ENCODE results near the gene COX18.

Gene COX18

GRCh38 chr4:73098713-73099112, 29.2 kb upstream of the COX18 start:
- no peak overlapping the region for H3K27ac Mint-ChIP-seq
- H3K4me3 Mint-ChIP-seq, result no peak overlapping the region
- H3K9me3 Mint-ChIP-seq, result no peaks in the 10 kb centered on the region
- H3K27me3 Mint-ChIP-seq (ENCODE audit: low read depth), result no peaks in the 10 kb centered on the region
- TF ChIP-seq CTCF (IDR thresholded peaks at IDR 0.05; ENCODE audit: unreplicated experiment in 3 of 3), result no peak
- no peaks in the 10 kb centered on the region for H3K4me1 Mint-ChIP-seq
- H3K36me3 Mint-ChIP-seq (ENCODE audit: low read depth), result peaks cover 66% of the 10 kb centered on the region

- TF ChIP-seq CTCF (IDR thresholded peaks at IDR 0.05; ENCODE audit: unreplicated experiment in 3 of 3), result no peak
- no peaks in the 10 kb centered on the region for H3K27me3 Mint-ChIP-seq (ENCODE audit: low read depth)
- no peak overlapping the region for H3K27ac Mint-ChIP-seq
- no peaks in the 10 kb centered on the region for H3K9me3 Mint-ChIP-seq
- H3K36me3 Mint-ChIP-seq (ENCODE audit: low read depth), result peaks cover 66% of the 10 kb centered on the region
- no peaks in the 10 kb centered on the region for H3K4me1 Mint-ChIP-seq
- no peak overlapping the region for H3K4me3 Mint-ChIP-seq
Observed at GRCh38 chr4:73098016-73098415, 28.5 kb upstream of the COX18 start.

- Mint-ChIP-seq H3K36me3 (ENCODE audit: low read depth) (peaks cover 53% of the 10 kb centered on the region), H3K9me3 (no peaks in the 10 kb centered on the region), H3K4me3 (no peak overlapping the region), H3K4me1 (no peaks in the 10 kb centered on the region), H3K27me3 (ENCODE audit: low read depth) (no peaks in the 10 kb centered on the region), H3K27ac (no peak overlapping the region)
- no peak for TF ChIP-seq CTCF (IDR thresholded peaks at IDR 0.05; ENCODE audit: unreplicated experiment in 3 of 3)
Observed at GRCh38 chr4:73092868-73093267, 23.4 kb upstream of the COX18 start.

GRCh38 chr4:73090738-73091137, 21.2 kb upstream of the COX18 start:
- Mint-ChIP-seq H3K36me3 (ENCODE audit: low read depth) (peaks cover 42% of the 10 kb centered on the region), H3K9me3 (no peaks in the 10 kb centered on the region), H3K4me1 (no peaks in the 10 kb centered on the region), H3K27ac (no peak overlapping the region), H3K4me3 (no peak overlapping the region), H3K27me3 (ENCODE audit: low read depth) (no peaks in the 10 kb centered on the region)
- TF ChIP-seq CTCF (IDR thresholded peaks at IDR 0.05; ENCODE audit: unreplicated experiment in 3 of 3), result no peak

- H3K27me3 Mint-ChIP-seq (ENCODE audit: low read depth), result no peaks in the 10 kb centered on the region
- no peak for TF ChIP-seq CTCF (IDR thresholded peaks at IDR 0.05; ENCODE audit: unreplicated experiment in 3 of 3)
Observed at GRCh38 chr4:73087871-73088270, 18.4 kb upstream of the COX18 start.

GRCh38 chr4:73086095-73086868, 16.8 kb upstream of the COX18 start:
- no peak for TF ChIP-seq CTCF (IDR thresholded peaks at IDR 0.05; ENCODE audit: unreplicated experiment in 3 of 3)
- no peak overlapping the region for H3K27ac Mint-ChIP-seq
- H3K9me3 Mint-ChIP-seq, result no peaks in the 10 kb centered on the region
- no peaks in the 10 kb centered on the region for H3K27me3 Mint-ChIP-seq (ENCODE audit: low read depth)
- H3K4me1 Mint-ChIP-seq, result no peaks in the 10 kb centered on the region
- H3K36me3 Mint-ChIP-seq (ENCODE audit: low read depth), result peaks cover 53% of the 10 kb centered on the region
- H3K4me3 Mint-ChIP-seq, result no peak overlapping the region

More at GRCh38 chr4:73087871-73088270, 18.4 kb upstream of the COX18 start:
- no peaks in the 10 kb centered on the region for H3K4me1 Mint-ChIP-seq
- H3K9me3 Mint-ChIP-seq, result no peaks in the 10 kb centered on the region
- no peak overlapping the region for H3K27ac Mint-ChIP-seq
- H3K4me3 Mint-ChIP-seq, result no peak overlapping the region
- H3K36me3 Mint-ChIP-seq (ENCODE audit: low read depth), result peaks cover 52% of the 10 kb centered on the region
